Activated CD8-positive, alpha-beta T cell treated with anti-CD3 and anti-CD28 coated beads, Interleukin-2, amount 10 ng/mL, durations not matched to agents 7 days and 5 days (primary cell): ENCODE data around the gene ZMYM4. TPM values are rescaled to one million over a fixed set of nuclear protein-coding genes. Genes with fewer than 3 reads are reported as not detected.

Experiments
- ATAC-seq: fragments of 150-1000 bp; cut with Tn5 transposase; one replicate; pipeline ENCODE4 v1.10.0; 2021; ENCODE audit warnings: moderate library complexity
- CTCF ChIA-PET: fragments of 350-600 bp; sonication (Branson Sonifier 250); formaldehyde crosslinking; loops from one replicate; lab custom pipeline; 2021; ENCODE audit warnings: antibody characterized with exemption; lab: Charles Lee
- POLR2A ChIA-PET: fragments of 350-600 bp; sonication (Branson Sonifier 250); formaldehyde crosslinking; loops from one replicate; lab custom pipeline; 2021; ENCODE audit warnings: antibody characterized with exemption; lab: Charles Lee
- DNase-seq: peaks from one replicate; pipeline ENCODE4 v3.0.0-alpha.2; 2020
- H3K27ac Mint-ChIP-seq: one replicate; pipeline ENCODE4 v1.8.0; 2021; ENCODE audit warnings: mild to moderate bottlenecking, mixed read lengths
- H3K27me3 Mint-ChIP-seq: one replicate; pipeline ENCODE4 v1.8.0; 2021; ENCODE audit warnings: low read depth, mixed read lengths
- H3K36me3 Mint-ChIP-seq: one replicate; pipeline ENCODE4 v1.8.0; 2021; ENCODE audit warnings: low read depth, mixed read lengths
- H3K4me1 Mint-ChIP-seq: one replicate; pipeline ENCODE4 v1.8.0; 2021; ENCODE audit warnings: low read depth, mixed read lengths
- H3K4me3 Mint-ChIP-seq: one replicate; pipeline ENCODE4 v1.8.0; 2021; ENCODE audit warnings: mild to moderate bottlenecking, mixed read lengths
- H3K9me3 Mint-ChIP-seq: one replicate; pipeline ENCODE4 v1.8.0; 2022; ENCODE audit warnings: mixed read lengths; ENCODE audit not compliant: insufficient read depth
- total RNA-seq, 2 experiments: library from RNA; stranded (reverse); gene quantifications; one replicate each; pipeline ENCODE4 v1.2.3, GENCODE V29; 2021

The ZMYM4 gene
- total RNA-seq, 2 experiments from 2014 or later = 29.5 to 29.6 TPM

GRCh38 chr1:35443768-35444518 is 175.4 kb downstream of the ZMYM4 start:
- no peak for ATAC-seq
- ChIA-PET POLR2A (no interaction called here), CTCF (interaction anchor here (0.7 to 8.1 kb wide), 17 partner anchors 9 to 281 kb away, joined by 3 to 62 read pairs (median 3); no protein-coding TSS in a partner anchor)
- no peak overlapping the region for H3K4me3 Mint-ChIP-seq
- H3K27me3 Mint-ChIP-seq = no peaks in the 10 kb centered on the region
- DNase-seq = no peak
- no peak overlapping the region for H3K27ac Mint-ChIP-seq
- peaks cover 35% of the 10 kb centered on the region for H3K36me3 Mint-ChIP-seq
- peaks cover 10% of the 10 kb centered on the region for H3K4me1 Mint-ChIP-seq
- H3K9me3 Mint-ChIP-seq = no peaks in the 10 kb centered on the region

GRCh38 chr1:35444519-35444774 is 175.9 kb downstream of the ZMYM4 start:
- CTCF ChIA-PET = interaction anchor here (0.8 to 8.1 kb wide), 12 partner anchors 8 to 255 kb away, joined by 3 to 62 read pairs (median 3); no protein-coding TSS in a partner anchor
- POLR2A ChIA-PET = no interaction called here
- ATAC-seq = no peak
- H3K9me3 Mint-ChIP-seq = no peaks in the 10 kb centered on the region
- H3K36me3 Mint-ChIP-seq = peaks cover 31% of the 10 kb centered on the region
- no peak overlapping the region for H3K27ac Mint-ChIP-seq
- H3K4me1 Mint-ChIP-seq = peaks cover 10% of the 10 kb centered on the region
- H3K4me3 Mint-ChIP-seq = no peak overlapping the region
- no peaks in the 10 kb centered on the region for H3K27me3 Mint-ChIP-seq
- no peak for DNase-seq

GRCh38 chr1:35447278-35447677 is 178.8 kb downstream of the ZMYM4 start:
- peaks cover 21% of the 10 kb centered on the region for H3K4me1 Mint-ChIP-seq
- H3K9me3 Mint-ChIP-seq = no peaks in the 10 kb centered on the region
- H3K36me3 Mint-ChIP-seq = peaks cover 28% of the 10 kb centered on the region
- no peaks in the 10 kb centered on the region for H3K27me3 Mint-ChIP-seq
- H3K4me3 Mint-ChIP-seq = no peak overlapping the region
- ChIA-PET POLR2A (no interaction called here), CTCF (interaction anchor here (1.3 to 12.1 kb wide), 4 partner anchors 8 to 118 kb away, joined by 3 to 215 read pairs (median 6); no protein-coding TSS in a partner anchor)
- DNase-seq (no peak), ATAC-seq (no peak)
- H3K27ac Mint-ChIP-seq = no peak overlapping the region

- CTCF ChIA-PET = interaction anchor here (1.2 to 12.1 kb wide), 7 partner anchors 89 to 268 kb away, joined by 3 to 215 read pairs (median 32); no protein-coding TSS in a partner anchor
- peaks cover 23% of the 10 kb centered on the region for H3K4me1 Mint-ChIP-seq
Measured at GRCh38 chr1:35448344-35448801, 179.9 kb downstream of the ZMYM4 start.

GRCh38 chr1:35449334-35450008 is 181.0 kb downstream of the ZMYM4 start:
- DNase-seq = no peak

More at GRCh38 chr1:35448344-35448801, 179.9 kb downstream of the ZMYM4 start:
- H3K36me3 Mint-ChIP-seq = peaks cover 22% of the 10 kb centered on the region
- no peak overlapping the region for H3K4me3 Mint-ChIP-seq
- no peak for DNase-seq
- no peak for ATAC-seq
- H3K27me3 Mint-ChIP-seq = no peaks in the 10 kb centered on the region
- no peak overlapping the region for H3K27ac Mint-ChIP-seq
- POLR2A ChIA-PET = no interaction called here
- no peaks in the 10 kb centered on the region for H3K9me3 Mint-ChIP-seq

GRCh38 chr1:35451125-35451528 is 182.6 kb downstream of the ZMYM4 start:
- no peaks in the 10 kb centered on the region for H3K27me3 Mint-ChIP-seq
- H3K27ac Mint-ChIP-seq = no peak overlapping the region
- H3K4me1 Mint-ChIP-seq = peaks cover 23% of the 10 kb centered on the region
- H3K36me3 Mint-ChIP-seq = peaks cover 26% of the 10 kb centered on the region
- ChIA-PET POLR2A (interaction anchor here (0.6 to 3.3 kb wide), 7 partner anchors 9 to 113 kb away, joined by 3 to 20 read pairs (median 4); partner anchors contain the start of genes KIAA0319L and NCDN), CTCF (interaction anchor here (0.5 to 12.1 kb wide), 51 partner anchors 8 to 598 kb away, joined by 3 to 215 read pairs (median 5); partner anchors contain the start of genes KIAA0319L and NCDN)
- DNase-seq = peak; percentile 84
- peak; percentile 95 for ATAC-seq
- no peak overlapping the region for H3K4me3 Mint-ChIP-seq
- H3K9me3 Mint-ChIP-seq = no peaks in the 10 kb centered on the region

More at GRCh38 chr1:35449334-35450008, 181.0 kb downstream of the ZMYM4 start:
- POLR2A ChIA-PET = no interaction called here
- Mint-ChIP-seq H3K4me1 (peaks cover 23% of the 10 kb centered on the region), H3K36me3 (peaks cover 22% of the 10 kb centered on the region), H3K27ac (no peak overlapping the region), H3K27me3 (no peaks in the 10 kb centered on the region), H3K4me3 (no peak overlapping the region), H3K9me3 (no peaks in the 10 kb centered on the region)
- no peak for ATAC-seq
- CTCF ChIA-PET = interaction anchor here (1.2 to 12.1 kb wide), 12 partner anchors 22 to 267 kb away, joined by 3 to 215 read pairs (median 19); no protein-coding TSS in a partner anchor

GRCh38 chr1:35452106-35452774 is 183.7 kb downstream of the ZMYM4 start:
- POLR2A ChIA-PET = interaction anchor here (1.3 to 3.3 kb wide), 4 partner anchors 47 to 113 kb away, joined by 3 to 20 read pairs (median 8); partner anchors contain the start of genes KIAA0319L and NCDN
- H3K4me1 Mint-ChIP-seq = peaks cover 22% of the 10 kb centered on the region
- H3K9me3 Mint-ChIP-seq = no peaks in the 10 kb centered on the region
- H3K36me3 Mint-ChIP-seq = peaks cover 26% of the 10 kb centered on the region
- no peaks in the 10 kb centered on the region for H3K27me3 Mint-ChIP-seq
- H3K4me3 Mint-ChIP-seq = no peak overlapping the region
- CTCF ChIA-PET = interaction anchor here (0.7 to 12.1 kb wide), 38 partner anchors 7 to 599 kb away, joined by 3 to 215 read pairs (median 8); partner anchors contain the start of genes CLSPN, KIAA0319L and NCDN
- ATAC-seq = no peak
- DNase-seq = no peak
- no peak overlapping the region for H3K27ac Mint-ChIP-seq

- DNase-seq = no peak
- ChIA-PET CTCF (interaction anchor here (0.6 to 12.1 kb wide), 16 partner anchors 12 to 284 kb away, joined by 3 to 215 read pairs (median 36); partner anchors contain the start of genes KIAA0319L and NCDN), POLR2A (interaction anchor here (1.3 to 3.3 kb wide), 2 partner anchors 104 to 112 kb away, joined by 7 to 20 read pairs; partner anchors contain the start of genes KIAA0319L and NCDN)
- H3K4me3 Mint-ChIP-seq = no peak overlapping the region
- no peak for ATAC-seq
- peaks cover 15% of the 10 kb centered on the region for H3K4me1 Mint-ChIP-seq
- H3K9me3 Mint-ChIP-seq = no peaks in the 10 kb centered on the region
- no peaks in the 10 kb centered on the region for H3K27me3 Mint-ChIP-seq
- peaks cover 24% of the 10 kb centered on the region for H3K36me3 Mint-ChIP-seq
- no peak overlapping the region for H3K27ac Mint-ChIP-seq
Measured at GRCh38 chr1:35453031-35453430, 184.5 kb downstream of the ZMYM4 start.

- Mint-ChIP-seq H3K27ac (no peak overlapping the region), H3K27me3 (no peaks in the 10 kb centered on the region), H3K36me3 (peaks cover 21% of the 10 kb centered on the region), H3K4me1 (peaks cover 14% of the 10 kb centered on the region), H3K4me3 (no peak overlapping the region), H3K9me3 (no peaks in the 10 kb centered on the region)
- no peak for DNase-seq
- no peak for ATAC-seq
- CTCF ChIA-PET = interaction anchor here (0.5 to 12.1 kb wide), 14 partner anchors 13 to 308 kb away, joined by 3 to 215 read pairs (median 4); partner anchors contain the start of genes KIAA0319L and NCDN
- POLR2A ChIA-PET = no interaction called here
Measured at GRCh38 chr1:35454176-35454575, 185.7 kb downstream of the ZMYM4 start.

GRCh38 chr1:35454616-35455015 is 186.1 kb downstream of the ZMYM4 start:
- Mint-ChIP-seq H3K9me3 (no peaks in the 10 kb centered on the region), H3K36me3 (peaks cover 19% of the 10 kb centered on the region), H3K27ac (no peak overlapping the region), H3K4me1 (peaks cover 14% of the 10 kb centered on the region), H3K27me3 (no peaks in the 10 kb centered on the region), H3K4me3 (no peak overlapping the region)
- ChIA-PET CTCF (interaction anchor here (0.5 to 12.1 kb wide), 13 partner anchors 7 to 308 kb away, joined by 3 to 215 read pairs (median 4); no protein-coding TSS in a partner anchor), POLR2A (no interaction called here)
- ATAC-seq (no peak), DNase-seq (no peak)

GRCh38 chr1:35460796-35461195 is 192.3 kb downstream of the ZMYM4 start:
- Mint-ChIP-seq H3K9me3 (peaks cover 5% of the 10 kb centered on the region), H3K27me3 (no peaks in the 10 kb centered on the region), H3K36me3 (peaks cover 51% of the 10 kb centered on the region), H3K4me3 (no peak overlapping the region), H3K4me1 (no peaks in the 10 kb centered on the region), H3K27ac (no peak overlapping the region)
- no peak for ATAC-seq
- ChIA-PET CTCF (interaction anchor here (2.6 kb wide), 1 partner anchor 10 kb away, joined by 16 read pairs; no protein-coding TSS in a partner anchor), POLR2A (no interaction called here)
- no peak for DNase-seq
